ENCODE data around the gene ATG5.

The ATG5 gene

DNA sequence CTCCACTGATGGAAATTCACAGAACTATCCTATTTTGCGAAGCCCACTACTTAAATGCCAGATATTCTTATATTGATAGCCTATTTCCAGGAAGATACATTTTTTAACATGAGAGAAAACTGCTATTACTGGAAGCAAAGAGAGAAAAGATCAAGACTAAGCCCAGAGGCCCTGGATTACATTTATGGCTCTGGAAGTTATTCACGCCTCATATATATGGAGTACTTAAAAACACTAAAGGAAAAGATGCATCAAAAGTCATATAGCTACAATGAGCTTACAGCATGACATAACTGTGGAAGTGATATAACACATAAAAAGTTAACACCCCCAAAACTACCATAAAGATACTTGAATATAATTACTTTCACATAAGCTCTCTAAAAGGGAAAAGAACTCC, 19.8 kb downstream of the ATG5 start:
- no peak overlapping the region for H3K56ac ChIP-seq (ENCODE audit: low read length)
- no peak for DNase-seq
- H3K4me1 ChIP-seq (ENCODE audit: control insufficient read depth, low read depth, low read length) = no peaks in the 10 kb centered on the region
- no peak overlapping the region for H3K18ac ChIP-seq (ENCODE audit: low read length)
- no peaks in the 10 kb centered on the region for H3K27me3 ChIP-seq (ENCODE audit: insufficient read depth, low read length, poor library complexity)
- WGBS (ENCODE audit: extremely low coverage, insufficient coverage, low lambda C conversion rate) = no CpG with 5 or more reads among the region's 2 CpGs
- H3K36me3 ChIP-seq (ENCODE audit: control insufficient read depth, insufficient read depth, low read length) = no peaks in the 10 kb centered on the region
- no peak overlapping the region for H3K9ac ChIP-seq (ENCODE audit: low read length)
- H3K4me3 ChIP-seq (ENCODE audit: low read length) = no peak overlapping the region
- no peak overlapping the region for H3K23ac ChIP-seq (ENCODE audit: low read length)
- peaks cover 2% of the 10 kb centered on the region for H3K79me2 ChIP-seq (ENCODE audit: control insufficient read depth, insufficient read depth, low read length)
- H3K27ac ChIP-seq (ENCODE audit: low read depth, low read length) = no peak overlapping the region
- H2BK15ac ChIP-seq (replicated peaks; ENCODE audit: low read depth) = no peak overlapping the region
- H3K4ac ChIP-seq (ENCODE audit: low read depth, low read length) = no peak overlapping the region
- no peak overlapping the region for H4K8ac ChIP-seq (ENCODE audit: low read depth, low read length)
- H3K4me2 ChIP-seq (ENCODE audit: low read length) = no peak overlapping the region
- H3K79me1 ChIP-seq (ENCODE audit: low read length) = peaks cover 2% of the 10 kb centered on the region
- H2BK5ac ChIP-seq (ENCODE audit: low read length) = no peak overlapping the region
- H4K5ac ChIP-seq (ENCODE audit: low read length) = no peak overlapping the region
- no peak overlapping the region for H2AK5ac ChIP-seq (ENCODE audit: low read length)
- no peak overlapping the region for H2BK120ac ChIP-seq (ENCODE audit: low read depth, low read length)

- WGBS (ENCODE audit: extremely low coverage, insufficient coverage, low lambda C conversion rate) = no CpG with 5 or more reads among the region's 3 CpGs
- Histone ChIP-seq H3K4me1 (ENCODE audit: control insufficient read depth, low read depth, low read length) (no peaks in the 10 kb centered on the region), H4K5ac (ENCODE audit: low read length) (no peak overlapping the region), H3K36me3 (ENCODE audit: control insufficient read depth, insufficient read depth, low read length) (no peaks in the 10 kb centered on the region), H3K4me3 (ENCODE audit: low read length) (no peak overlapping the region), H3K27me3 (ENCODE audit: insufficient read depth, low read length, poor library complexity) (no peaks in the 10 kb centered on the region), H3K4ac (ENCODE audit: low read depth, low read length) (no peak overlapping the region), H3K18ac (ENCODE audit: low read length) (no peak overlapping the region), H3K9ac (ENCODE audit: low read length) (no peak overlapping the region), H3K79me2 (ENCODE audit: control insufficient read depth, insufficient read depth, low read length) (peaks cover 4% of the 10 kb centered on the region), H2BK120ac (ENCODE audit: low read depth, low read length) (no peak overlapping the region), H3K79me1 (ENCODE audit: low read length) (peaks cover 2% of the 10 kb centered on the region), H3K23ac (ENCODE audit: low read length) (no peak overlapping the region), H2BK5ac (ENCODE audit: low read length) (no peak overlapping the region), H4K8ac (ENCODE audit: low read depth, low read length) (no peak overlapping the region), H3K4me2 (ENCODE audit: low read length) (no peak overlapping the region), H2AK5ac (ENCODE audit: low read length) (no peak overlapping the region), H3K27ac (ENCODE audit: low read depth, low read length) (no peak overlapping the region), H3K56ac (ENCODE audit: low read length) (no peak overlapping the region), H2BK15ac (replicated peaks; ENCODE audit: low read depth) (no peak overlapping the region)
- peak; percentile 38 for DNase-seq
Observed at GRCh38 chr6:106300944-106301343, 24.6 kb downstream of the ATG5 start.

GRCh38 chr6:106300020-106300780, 25.4 kb downstream of the ATG5 start:
- no CpG with 5 or more reads among the region's 4 CpGs for WGBS (ENCODE audit: extremely low coverage, insufficient coverage, low lambda C conversion rate)

GRCh38 chr6:106293116-106293515, 32.4 kb downstream of the ATG5 start:
- H3K27ac ChIP-seq (ENCODE audit: low read depth, low read length) = no peak overlapping the region
- H3K4me3 ChIP-seq (ENCODE audit: low read length) = no peak overlapping the region
- no peak overlapping the region for H3K4me2 ChIP-seq (ENCODE audit: low read length)
- no peak overlapping the region for H2BK120ac ChIP-seq (ENCODE audit: low read depth, low read length)
- no peak overlapping the region for H2BK15ac ChIP-seq (replicated peaks; ENCODE audit: low read depth)
- H3K56ac ChIP-seq (ENCODE audit: low read length) = no peak overlapping the region
- WGBS (ENCODE audit: extremely low coverage, insufficient coverage, low lambda C conversion rate) = no CpG with 5 or more reads among the region's 1 CpG
- H2BK5ac ChIP-seq (ENCODE audit: low read length) = no peak overlapping the region
- no peaks in the 10 kb centered on the region for H3K36me3 ChIP-seq (ENCODE audit: control insufficient read depth, insufficient read depth, low read length)
- H3K4ac ChIP-seq (ENCODE audit: low read depth, low read length) = no peak overlapping the region
- no peak overlapping the region for H3K18ac ChIP-seq (ENCODE audit: low read length)
- H4K8ac ChIP-seq (ENCODE audit: low read depth, low read length) = no peak overlapping the region
- no peak overlapping the region for H3K23ac ChIP-seq (ENCODE audit: low read length)
- H3K79me2 ChIP-seq (ENCODE audit: control insufficient read depth, insufficient read depth, low read length) = no peaks in the 10 kb centered on the region
- H2AK5ac ChIP-seq (ENCODE audit: low read length) = no peak overlapping the region
- H3K79me1 ChIP-seq (ENCODE audit: low read length) = peaks cover 4% of the 10 kb centered on the region
- no peak overlapping the region for H4K5ac ChIP-seq (ENCODE audit: low read length)
- H3K27me3 ChIP-seq (ENCODE audit: insufficient read depth, low read length, poor library complexity) = no peaks in the 10 kb centered on the region
- no peak for DNase-seq
- no peaks in the 10 kb centered on the region for H3K4me1 ChIP-seq (ENCODE audit: control insufficient read depth, low read depth, low read length)
- no peak overlapping the region for H3K9ac ChIP-seq (ENCODE audit: low read length)

More at GRCh38 chr6:106300020-106300780, 25.4 kb downstream of the ATG5 start:
- no peak overlapping the region for H2BK15ac ChIP-seq (replicated peaks; ENCODE audit: low read depth)
- H3K79me2 ChIP-seq (ENCODE audit: control insufficient read depth, insufficient read depth, low read length) = peaks cover 4% of the 10 kb centered on the region
- no peak overlapping the region for H3K18ac ChIP-seq (ENCODE audit: low read length)
- H3K56ac ChIP-seq (ENCODE audit: low read length) = no peak overlapping the region
- H2BK5ac ChIP-seq (ENCODE audit: low read length) = peak overlapping the region; percentile 39
- H3K4me1 ChIP-seq (ENCODE audit: control insufficient read depth, low read depth, low read length) = no peaks in the 10 kb centered on the region
- H3K9ac ChIP-seq (ENCODE audit: low read length) = no peak overlapping the region
- H4K8ac ChIP-seq (ENCODE audit: low read depth, low read length) = no peak overlapping the region
- no peaks in the 10 kb centered on the region for H3K36me3 ChIP-seq (ENCODE audit: control insufficient read depth, insufficient read depth, low read length)
- no peak overlapping the region for H3K23ac ChIP-seq (ENCODE audit: low read length)
- no peaks in the 10 kb centered on the region for H3K27me3 ChIP-seq (ENCODE audit: insufficient read depth, low read length, poor library complexity)
- no peak overlapping the region for H3K4ac ChIP-seq (ENCODE audit: low read depth, low read length)
- H3K4me3 ChIP-seq (ENCODE audit: low read length) = no peak overlapping the region
- no peak overlapping the region for H4K5ac ChIP-seq (ENCODE audit: low read length)
- no peak overlapping the region for H3K4me2 ChIP-seq (ENCODE audit: low read length)
- no peak overlapping the region for H2AK5ac ChIP-seq (ENCODE audit: low read length)
- DNase-seq = no peak
- H3K79me1 ChIP-seq (ENCODE audit: low read length) = peaks cover 2% of the 10 kb centered on the region
- H2BK120ac ChIP-seq (ENCODE audit: low read depth, low read length) = no peak overlapping the region
- H3K27ac ChIP-seq (ENCODE audit: low read depth, low read length) = no peak overlapping the region

DNA sequence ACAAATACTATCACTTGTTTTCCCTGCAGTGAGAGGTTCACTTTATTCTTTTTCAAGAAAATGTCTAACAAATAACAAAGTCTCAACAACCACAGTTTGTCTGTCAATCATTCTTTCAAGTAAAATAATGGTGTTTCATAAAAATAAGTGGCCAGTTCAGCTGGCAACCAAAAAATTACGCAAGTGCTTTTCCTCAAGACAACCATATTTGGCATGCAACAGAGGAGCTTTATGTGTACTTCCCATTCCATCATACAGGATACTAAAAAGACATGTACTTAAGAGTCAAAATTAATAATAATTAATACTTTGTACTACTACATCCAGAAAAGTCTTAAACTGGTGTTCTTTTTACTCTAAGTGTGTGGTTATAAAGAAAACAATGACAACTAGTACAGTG, 34.6 kb downstream of the ATG5 start:
- Histone ChIP-seq H2BK120ac (ENCODE audit: low read depth, low read length) (no peak overlapping the region), H3K36me3 (ENCODE audit: control insufficient read depth, insufficient read depth, low read length) (no peaks in the 10 kb centered on the region), H3K56ac (ENCODE audit: low read length) (no peak overlapping the region), H2AK5ac (ENCODE audit: low read length) (no peak overlapping the region), H3K9ac (ENCODE audit: low read length) (no peak overlapping the region), H3K4me1 (ENCODE audit: control insufficient read depth, low read depth, low read length) (peaks cover 9% of the 10 kb centered on the region), H3K4me2 (ENCODE audit: low read length) (no peak overlapping the region), H2BK15ac (replicated peaks; ENCODE audit: low read depth) (no peak overlapping the region), H3K4me3 (ENCODE audit: low read length) (no peak overlapping the region), H3K4ac (ENCODE audit: low read depth, low read length) (no peak overlapping the region), H2BK5ac (ENCODE audit: low read length) (no peak overlapping the region), H3K27ac (ENCODE audit: low read depth, low read length) (no peak overlapping the region), H3K27me3 (ENCODE audit: insufficient read depth, low read length, poor library complexity) (no peaks in the 10 kb centered on the region), H4K5ac (ENCODE audit: low read length) (no peak overlapping the region), H4K8ac (ENCODE audit: low read depth, low read length) (no peak overlapping the region), H3K18ac (ENCODE audit: low read length) (no peak overlapping the region), H3K79me2 (ENCODE audit: control insufficient read depth, insufficient read depth, low read length) (peaks cover 5% of the 10 kb centered on the region), H3K23ac (ENCODE audit: low read length) (no peak overlapping the region), H3K79me1 (ENCODE audit: low read length) (peaks cover 5% of the 10 kb centered on the region)
- no CpG with 5 or more reads among the region's 1 CpG for WGBS (ENCODE audit: extremely low coverage, insufficient coverage, low lambda C conversion rate)
- no peak for DNase-seq

DNA sequence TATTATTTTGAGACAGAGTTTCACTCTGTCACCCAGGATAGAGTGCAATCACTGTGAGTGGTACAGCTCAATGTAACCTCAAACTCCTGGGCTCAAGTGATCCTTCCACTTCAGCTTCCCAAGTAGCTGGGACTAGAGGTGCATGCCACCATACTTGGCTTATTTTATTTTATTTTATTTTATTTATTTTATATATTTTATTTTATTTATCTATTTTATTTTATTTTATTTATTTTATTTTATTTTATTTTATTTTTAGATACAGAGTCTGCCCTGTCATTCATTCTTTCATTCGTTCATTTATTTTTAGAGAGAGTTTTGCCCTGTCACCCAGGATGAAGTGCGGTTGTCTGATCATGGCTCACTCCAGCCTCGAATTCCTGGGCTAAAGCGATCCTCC, 35.5 kb downstream of the ATG5 start:
- Histone ChIP-seq H4K8ac (ENCODE audit: low read depth, low read length) (no peak overlapping the region), H4K5ac (ENCODE audit: low read length) (no peak overlapping the region), H3K4ac (ENCODE audit: low read depth, low read length) (no peak overlapping the region), H3K79me1 (ENCODE audit: low read length) (peaks cover 7% of the 10 kb centered on the region), H3K23ac (ENCODE audit: low read length) (no peak overlapping the region), H3K27me3 (ENCODE audit: insufficient read depth, low read length, poor library complexity) (no peaks in the 10 kb centered on the region), H2BK15ac (replicated peaks; ENCODE audit: low read depth) (no peak overlapping the region), H3K4me2 (ENCODE audit: low read length) (no peak overlapping the region), H3K18ac (ENCODE audit: low read length) (no peak overlapping the region), H3K4me3 (ENCODE audit: low read length) (no peak overlapping the region), H2BK120ac (ENCODE audit: low read depth, low read length) (no peak overlapping the region), H3K27ac (ENCODE audit: low read depth, low read length) (no peak overlapping the region), H3K36me3 (ENCODE audit: control insufficient read depth, insufficient read depth, low read length) (no peaks in the 10 kb centered on the region), H3K56ac (ENCODE audit: low read length) (no peak overlapping the region), H3K4me1 (ENCODE audit: control insufficient read depth, low read depth, low read length) (peaks cover 9% of the 10 kb centered on the region), H2BK5ac (ENCODE audit: low read length) (no peak overlapping the region), H3K79me2 (ENCODE audit: control insufficient read depth, insufficient read depth, low read length) (peaks cover 11% of the 10 kb centered on the region), H3K9ac (ENCODE audit: low read length) (no peak overlapping the region), H2AK5ac (ENCODE audit: low read length) (no peak overlapping the region)
- DNase-seq = no peak
- no CpG with 5 or more reads among the region's 4 CpGs for WGBS (ENCODE audit: extremely low coverage, insufficient coverage, low lambda C conversion rate)
